ENCODE data around the gene ACTL7A. TPM values are rescaled to one million over a fixed set of nuclear protein-coding genes. Genes with fewer than 3 reads are reported as not detected.

Gene ACTL7A
- total RNA-seq, 2 experiments from 2014 or later = not detected

GRCh38 chr9:108911820-108912219 is 49.8 kb downstream of the ACTL7A start:
- Mint-ChIP-seq H3K27ac (peak overlapping the region; percentile 78), H3K4me3 (peak overlapping the region; percentile 11), H3K4me1 (ENCODE audit: low read depth) (peaks cover 24% of the 10 kb centered on the region), H3K27me3 (no peaks in the 10 kb centered on the region), H3K9me3 (no peaks in the 10 kb centered on the region), H3K36me3 (ENCODE audit: low read depth) (peaks cover 86% of the 10 kb centered on the region)
- H3K27me3 ChIP-seq (ENCODE audit: control insufficient read depth in 1 of 2, insufficient read depth in 2 of 2, low read length in 2 of 2) = no peaks in the 10 kb centered on the region
- H3K4me3 ChIP-seq (ENCODE audit: low read length) = no peak overlapping the region
- H3K4me1 ChIP-seq (ENCODE audit: insufficient read depth, low read length) = peaks cover 16% of the 10 kb centered on the region
- TF ChIP-seq CTCF (IDR thresholded peaks at IDR 0.05) = no peak
- intact Hi-C loops (cut with DNase I, micrococcal nuclease) = no loop called here
- CTCF ChIA-PET = no interaction called here
- ATAC-seq (ENCODE audit: poor library complexity) = peak; percentile 71
- H3K36me3 ChIP-seq (ENCODE audit: insufficient read depth, low read length) = peaks cover 74% of the 10 kb centered on the region
- peak in 6 of 14 experiments; percentile 2 to 60 (median 17) for DNase-seq
- no peaks in the 10 kb centered on the region for H3K9me3 ChIP-seq (ENCODE audit: control insufficient read depth in 1 of 2, insufficient read depth in 1 of 2, low read length in 2 of 2)
- POLR2A ChIA-PET = interaction anchor here (1.1 kb wide), 1 partner anchor 22 kb away, joined by 4 read pairs; the partner anchor contains the start of genes ABITRAM and ELP1
- H3K27ac ChIP-seq (ENCODE audit: low read depth in 1 of 2, low read length in 2 of 2) = no peak overlapping the region

Other genes with a start within 250 kb of the ACTL7A start
- under 1 TPM; 0.08 to 0.25 TPM for gene ACTL7B, start 6.3 kb upstream of the ACTL7A start, total RNA-seq
- gene ELP1, start 71.9 kb downstream of the ACTL7A start, total RNA-seq = 10 to 100 TPM; 19.2 to 20.8 TPM
- 10 to 100 TPM; 10.4 to 11.7 TPM for gene ABITRAM, start 72.1 kb downstream of the ACTL7A start, total RNA-seq
- gene CTNNAL1, start 151.2 kb downstream of the ACTL7A start, total RNA-seq = 1 to 10 TPM; 4.9 to 5.3 TPM

All from CD4-positive, alpha-beta T cell (primary cell).